ENCODE results near the gene KCTD8.

DNA sequence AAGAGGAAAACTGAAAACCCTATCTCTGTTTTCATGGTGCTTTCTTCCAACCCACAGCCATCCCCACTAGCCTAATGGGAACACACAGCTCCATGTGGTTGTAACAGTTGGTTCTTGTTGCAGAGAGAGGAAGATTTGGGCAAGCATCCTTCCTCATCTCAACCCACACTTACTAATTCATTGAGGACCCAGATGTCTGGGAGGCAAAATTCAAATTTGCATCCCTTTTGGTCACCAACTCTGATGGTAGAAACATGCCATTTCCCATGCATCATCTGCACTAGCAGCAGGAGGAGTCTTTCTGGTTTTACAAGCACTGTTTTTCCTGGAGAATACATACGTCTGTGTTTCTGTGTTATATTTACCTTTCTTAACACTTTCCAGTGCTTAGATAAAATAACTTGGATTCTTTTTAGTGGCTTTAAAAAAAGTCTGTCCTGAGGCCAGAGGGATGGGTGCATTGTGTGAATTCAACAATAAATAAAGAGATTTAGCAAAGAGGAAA, 301.0 kb downstream of the KCTD8 start:
- no peak for TF ChIP-seq TAF1 (IDR thresholded peaks at IDR 0.05; ENCODE audit: borderline replicate concordance, insufficient read depth, low read length)
- no peak for TF ChIP-seq SIN3A (IDR thresholded peaks at IDR 0.05; ENCODE audit: borderline replicate concordance, insufficient read depth, low read length)
- TF ChIP-seq, protein P1, sequence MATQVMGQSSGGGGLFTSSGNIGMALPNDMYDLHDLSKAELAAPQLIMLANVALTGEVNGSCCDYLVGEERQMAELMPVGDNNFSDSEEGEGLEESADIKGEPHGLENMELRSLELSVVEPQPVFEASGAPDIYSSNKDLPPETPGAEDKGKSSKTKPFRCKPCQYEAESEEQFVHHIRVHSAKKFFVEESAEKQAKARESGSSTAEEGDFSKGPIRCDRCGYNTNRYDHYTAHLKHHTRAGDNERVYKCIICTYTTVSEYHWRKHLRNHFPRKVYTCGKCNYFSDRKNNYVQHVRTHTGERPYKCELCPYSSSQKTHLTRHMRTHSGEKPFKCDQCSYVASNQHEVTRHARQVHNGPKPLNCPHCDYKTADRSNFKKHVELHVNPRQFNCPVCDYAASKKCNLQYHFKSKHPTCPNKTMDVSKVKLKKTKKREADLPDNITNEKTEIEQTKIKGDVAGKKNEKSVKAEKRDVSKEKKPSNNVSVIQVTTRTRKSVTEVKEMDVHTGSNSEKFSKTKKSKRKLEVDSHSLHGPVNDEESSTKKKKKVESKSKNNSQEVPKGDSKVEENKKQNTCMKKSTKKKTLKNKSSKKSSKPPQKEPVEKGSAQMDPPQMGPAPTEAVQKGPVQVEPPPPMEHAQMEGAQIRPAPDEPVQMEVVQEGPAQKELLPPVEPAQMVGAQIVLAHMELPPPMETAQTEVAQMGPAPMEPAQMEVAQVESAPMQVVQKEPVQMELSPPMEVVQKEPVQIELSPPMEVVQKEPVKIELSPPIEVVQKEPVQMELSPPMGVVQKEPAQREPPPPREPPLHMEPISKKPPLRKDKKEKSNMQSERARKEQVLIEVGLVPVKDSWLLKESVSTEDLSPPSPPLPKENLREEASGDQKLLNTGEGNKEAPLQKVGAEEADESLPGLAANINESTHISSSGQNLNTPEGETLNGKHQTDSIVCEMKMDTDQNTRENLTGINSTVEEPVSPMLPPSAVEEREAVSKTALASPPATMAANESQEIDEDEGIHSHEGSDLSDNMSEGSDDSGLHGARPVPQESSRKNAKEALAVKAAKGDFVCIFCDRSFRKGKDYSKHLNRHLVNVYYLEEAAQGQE (IDR thresholded peaks at IDR 0.05; ENCODE audit: insufficient read depth in 1 of 2, low read depth in 2 of 2, low read length in 2 of 2) = no peak
- TF ChIP-seq POLR2AphosphoS5 (IDR thresholded peaks at IDR 0.05; ENCODE audit: low read depth, low read length) = no peak
